ENCODE data around the gene ACAD9.

DNA sequence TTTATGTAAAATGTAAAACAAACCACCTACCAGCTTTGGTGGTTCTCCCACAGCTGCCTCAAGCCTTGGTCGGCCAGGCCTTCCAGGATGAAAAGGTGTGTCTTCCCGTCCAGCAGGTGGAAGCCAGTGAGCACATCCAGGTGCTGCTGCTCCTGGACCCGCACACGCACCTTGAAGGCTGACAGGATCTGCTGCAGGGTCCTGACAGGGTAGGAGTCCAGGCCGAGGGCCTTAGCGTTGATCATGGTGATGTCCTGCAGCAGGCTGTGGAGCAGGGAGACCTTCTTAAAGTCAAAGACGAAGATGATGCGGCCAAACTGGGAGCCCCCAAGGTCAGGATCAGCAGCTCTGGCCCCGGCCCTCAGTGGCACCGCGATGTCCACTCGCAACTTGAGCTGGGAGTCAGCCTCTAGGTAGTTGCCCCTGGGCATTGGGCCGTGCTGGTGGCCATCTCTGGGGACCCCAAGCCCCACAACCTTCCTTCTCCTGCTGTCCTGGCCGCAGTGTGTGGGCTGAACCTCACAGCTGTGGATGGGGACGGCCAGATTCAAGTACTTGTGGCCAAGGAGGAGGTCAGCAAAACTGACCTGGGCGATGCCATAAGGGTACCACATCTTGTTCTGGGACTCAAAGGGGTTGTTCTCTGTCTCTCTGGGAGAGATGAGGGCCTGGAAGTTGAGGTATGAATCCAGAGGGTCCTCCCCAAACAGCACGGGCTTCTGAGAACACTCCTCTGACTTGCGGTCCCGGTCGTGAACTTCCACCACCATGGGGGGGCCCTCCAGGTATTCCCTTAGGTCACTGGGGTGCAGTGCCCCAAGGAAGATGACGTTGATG lies 65.8 kb downstream of the ACAD9 start:
- TF ChIP-seq CTCF (IDR thresholded peaks at IDR 0.05) (no peak), POLR2A (IDR thresholded peaks at IDR 0.05) (no peak), POLR2AphosphoS5 (IDR thresholded peaks at IDR 0.05; ENCODE audit: insufficient read depth in 1 of 2, low read depth in 1 of 2) (no peak)
